Mesendoderm (in vitro differentiated cells): ENCODE results near the gene PPP1R27.

Source experiments
- DNase-seq: peaks from one replicate; pipeline ENCODE4 v3.0.0; 2013
- H2AK5ac ChIP-seq: 2 replicates; pipeline ENCODE4 v1.6.1; 2013; ENCODE audit warnings: low read length, inconsistent platforms
- H2BK120ac ChIP-seq: 2 replicates; pipeline ENCODE4 v1.6.1; 2013; ENCODE audit warnings: low read depth, mild to moderate bottlenecking, low read length, moderate library complexity, mixed read lengths
- H2BK15ac ChIP-seq: replicated peaks from 2 replicates; pipeline ENCODE4 v1.6.1; 2013; ENCODE audit warnings: low read depth, mild to moderate bottlenecking, moderate library complexity
- H2BK5ac ChIP-seq: 2 replicates; pipeline ENCODE4 v1.6.1; 2013; ENCODE audit warnings: low read length, inconsistent platforms
- H3K18ac ChIP-seq: 2 replicates; pipeline ENCODE4 v1.6.1; 2013; ENCODE audit warnings: mild to moderate bottlenecking, low read length, mixed read lengths
- H3K23ac ChIP-seq: one replicate; pipeline ENCODE4 v1.6.1; 2013; ENCODE audit warnings: low read length
- H3K27ac ChIP-seq: 2 replicates; pipeline ENCODE4 v1.5.1; 2013; ENCODE audit warnings: low read depth, mild to moderate bottlenecking, inconsistent platforms, low read length, moderate library complexity
- H3K27me3 ChIP-seq: 2 replicates; pipeline ENCODE4 v1.6.1; 2013; ENCODE audit warnings: low read length, control low read depth, mild to moderate bottlenecking, inconsistent platforms; ENCODE audit not compliant: insufficient read depth, poor library complexity
- H3K36me3 ChIP-seq: 2 replicates; pipeline ENCODE4 v1.6.1; 2013; ENCODE audit warnings: low read length, inconsistent platforms; ENCODE audit not compliant: control insufficient read depth, insufficient read depth
- H3K4ac ChIP-seq: one replicate; pipeline ENCODE4 v1.6.1; 2013; ENCODE audit warnings: low read depth, mild to moderate bottlenecking, low read length, moderate library complexity
- H3K4me1 ChIP-seq: 2 replicates; pipeline ENCODE4 v1.6.1; 2013; ENCODE audit warnings: low read depth, low read length, inconsistent platforms; ENCODE audit not compliant: control insufficient read depth
- H3K4me2 ChIP-seq: 2 replicates; pipeline ENCODE4 v1.6.1; 2013; ENCODE audit warnings: low read length
- H3K4me3 ChIP-seq: 2 replicates; pipeline ENCODE4 v1.5.1; 2013; ENCODE audit warnings: mild to moderate bottlenecking, low read length
- H3K56ac ChIP-seq: one replicate; pipeline ENCODE4 v1.6.1; 2013; ENCODE audit warnings: low read length
- H3K79me1 ChIP-seq: 2 replicates; pipeline ENCODE4 v1.6.1; 2013; ENCODE audit warnings: low read length, inconsistent platforms
- H3K79me2 ChIP-seq: 2 replicates; pipeline ENCODE4 v1.6.1; 2013; ENCODE audit warnings: mild to moderate bottlenecking, low read length; ENCODE audit not compliant: control insufficient read depth, insufficient read depth
- H3K9ac ChIP-seq: 2 replicates; pipeline ENCODE4 v1.6.1; 2013; ENCODE audit warnings: low read length, inconsistent platforms
- H4K5ac ChIP-seq: one replicate; pipeline ENCODE4 v1.6.1; 2013; ENCODE audit warnings: low read length
- H4K8ac ChIP-seq: one replicate; pipeline ENCODE4 v1.6.1; 2013; ENCODE audit warnings: low read depth, mild to moderate bottlenecking, control low read depth, low read length, moderate library complexity
- WGBS: extraction: QIAGEN DNeasy Blood & Tissue Kit; methylation state at CpG from one replicate; pipeline ENCODE4 v1.1.7; 2013; ENCODE audit warnings: low lambda C conversion rate, missing lambda C conversion rate; ENCODE audit not compliant: insufficient coverage; ENCODE audit errors: extremely low coverage; 5-methylcytosine and 5-hydroxymethylcytosine counted together

PPP1R27 gene

GRCh38 chr17:81808778-81809555 is 25.9 kb downstream of the PPP1R27 start:
- Histone ChIP-seq H3K56ac (no peak overlapping the region), H3K18ac (no peak overlapping the region)

GRCh38 chr17:81807839-81808238 is 27.0 kb downstream of the PPP1R27 start:
- no peak overlapping the region for H3K4me2 ChIP-seq
- H2AK5ac ChIP-seq, result no peak overlapping the region
- no peak overlapping the region for H3K4ac ChIP-seq
- DNase-seq, result no peak
- no peak overlapping the region for H2BK15ac ChIP-seq
- H3K27ac ChIP-seq, result no peak overlapping the region
- no peak overlapping the region for H3K56ac ChIP-seq
- H3K9ac ChIP-seq, result no peak overlapping the region
- no peaks in the 10 kb centered on the region for H3K4me1 ChIP-seq
- no peak overlapping the region for H4K5ac ChIP-seq
- H2BK5ac ChIP-seq, result no peak overlapping the region
- H3K18ac ChIP-seq, result no peak overlapping the region
- peaks cover 23% of the 10 kb centered on the region for H3K27me3 ChIP-seq
- no peak overlapping the region for H4K8ac ChIP-seq
- no peak overlapping the region for H3K23ac ChIP-seq
- H3K79me2 ChIP-seq, result no peaks in the 10 kb centered on the region
- H3K4me3 ChIP-seq, result no peak overlapping the region
- WGBS, result no CpG with 5 or more reads among the region's 13 CpGs
- H3K36me3 ChIP-seq, result no peaks in the 10 kb centered on the region
- H2BK120ac ChIP-seq, result no peak overlapping the region
- H3K79me1 ChIP-seq, result no peaks in the 10 kb centered on the region

More at GRCh38 chr17:81808778-81809555, 25.9 kb downstream of the PPP1R27 start:
- Histone ChIP-seq H2AK5ac (no peak overlapping the region), H3K4me1 (no peaks in the 10 kb centered on the region), H2BK120ac (no peak overlapping the region), H4K8ac (no peak overlapping the region), H3K27me3 (peaks cover 12% of the 10 kb centered on the region), H3K9ac (no peak overlapping the region), H3K79me2 (no peaks in the 10 kb centered on the region), H3K4me2 (no peak overlapping the region), H2BK15ac (no peak overlapping the region), H4K5ac (no peak overlapping the region), H3K23ac (no peak overlapping the region), H3K4me3 (no peak overlapping the region), H2BK5ac (no peak overlapping the region), H3K27ac (no peak overlapping the region), H3K79me1 (no peaks in the 10 kb centered on the region), H3K4ac (no peak overlapping the region), H3K36me3 (no peaks in the 10 kb centered on the region)
- no CpG with 5 or more reads among the region's 20 CpGs for WGBS
- DNase-seq, result no peak

- Histone ChIP-seq H4K8ac (no peak overlapping the region), H3K56ac (no peak overlapping the region), H3K4me1 (no peaks in the 10 kb centered on the region), H3K23ac (no peak overlapping the region), H3K4me2 (no peak overlapping the region), H3K27ac (no peak overlapping the region), H2AK5ac (no peak overlapping the region), H3K79me2 (no peaks in the 10 kb centered on the region), H3K27me3 (peaks cover 26% of the 10 kb centered on the region), H3K9ac (no peak overlapping the region), H3K18ac (no peak overlapping the region), H2BK120ac (no peak overlapping the region), H2BK15ac (no peak overlapping the region), H4K5ac (no peak overlapping the region), H3K4ac (no peak overlapping the region), H3K4me3 (no peak overlapping the region), H2BK5ac (no peak overlapping the region), H3K79me1 (no peaks in the 10 kb centered on the region), H3K36me3 (no peaks in the 10 kb centered on the region)
- no CpG with 5 or more reads among the region's 18 CpGs for WGBS
- no peak for DNase-seq
Observed at GRCh38 chr17:81807210-81807719, 27.6 kb downstream of the PPP1R27 start.

GRCh38 chr17:81806461-81807209 is 28.2 kb downstream of the PPP1R27 start:
- peaks cover 26% of the 10 kb centered on the region for H3K27me3 ChIP-seq
- no peak overlapping the region for H2BK5ac ChIP-seq
- H2BK15ac ChIP-seq, result no peak overlapping the region
- H3K79me2 ChIP-seq, result no peaks in the 10 kb centered on the region
- no peak overlapping the region for H2BK120ac ChIP-seq
- no peak overlapping the region for H3K18ac ChIP-seq
- no peak overlapping the region for H3K4me3 ChIP-seq
- no peak overlapping the region for H4K8ac ChIP-seq
- no peak overlapping the region for H3K56ac ChIP-seq
- H3K4me1 ChIP-seq, result no peaks in the 10 kb centered on the region
- H3K4me2 ChIP-seq, result no peak overlapping the region
- no peak overlapping the region for H3K23ac ChIP-seq
- no peak overlapping the region for H3K4ac ChIP-seq
- DNase-seq, result no peak
- H2AK5ac ChIP-seq, result no peak overlapping the region
- no peaks in the 10 kb centered on the region for H3K79me1 ChIP-seq
- no peak overlapping the region for H3K27ac ChIP-seq
- no peak overlapping the region for H3K9ac ChIP-seq
- no peak overlapping the region for H4K5ac ChIP-seq
- no peaks in the 10 kb centered on the region for H3K36me3 ChIP-seq
- WGBS, result no CpG with 5 or more reads among the region's 23 CpGs

- no peaks in the 10 kb centered on the region for H3K36me3 ChIP-seq
- H3K79me2 ChIP-seq, result no peaks in the 10 kb centered on the region
- H2AK5ac ChIP-seq, result no peak overlapping the region
- H3K27me3 ChIP-seq, result peaks cover 26% of the 10 kb centered on the region
- H3K4ac ChIP-seq, result no peak overlapping the region
- no peak overlapping the region for H2BK5ac ChIP-seq
- no peak overlapping the region for H3K23ac ChIP-seq
- H3K18ac ChIP-seq, result no peak overlapping the region
- no peak overlapping the region for H4K5ac ChIP-seq
- no peak overlapping the region for H2BK15ac ChIP-seq
- DNase-seq, result no peak
- no peak overlapping the region for H2BK120ac ChIP-seq
- WGBS, result no CpG with 5 or more reads among the region's 18 CpGs
- no peaks in the 10 kb centered on the region for H3K79me1 ChIP-seq
- no peak overlapping the region for H3K27ac ChIP-seq
- no peaks in the 10 kb centered on the region for H3K4me1 ChIP-seq
- no peak overlapping the region for H3K4me2 ChIP-seq
- no peak overlapping the region for H4K8ac ChIP-seq
- H3K9ac ChIP-seq, result no peak overlapping the region
- no peak overlapping the region for H3K56ac ChIP-seq
- no peak overlapping the region for H3K4me3 ChIP-seq
Observed at GRCh38 chr17:81805707-81806460, 29.0 kb downstream of the PPP1R27 start.
